H9 (cell line): ENCODE data around the gene FKBP11. TPM values are rescaled to one million over a fixed set of nuclear protein-coding genes. Genes with fewer than 3 reads are reported as not detected.

Experiments
- DNase-seq: peaks from one replicate; pipeline ENCODE4 v3.0.0-alpha.2; 2017
- H2AFZ ChIP-seq: one replicate; pipeline ENCODE4 v1.6.1; 2013; ENCODE audit warnings: mild to moderate bottlenecking, low read length, control low read depth, moderate library complexity
- H2AK5ac ChIP-seq: 2 replicates; pipeline ENCODE4 v1.6.1; 2013; ENCODE audit warnings: low read length, control low read depth, mixed read lengths; ENCODE audit not compliant: insufficient read length
- H2BK120ac ChIP-seq: one replicate; pipeline ENCODE4 v1.6.1; 2013; ENCODE audit warnings: low read depth, mild to moderate bottlenecking, low read length, control low read depth, inconsistent platforms; ENCODE audit not compliant: poor library complexity, severe bottlenecking
- H2BK12ac ChIP-seq: 2 replicates; pipeline ENCODE4 v1.6.1; 2013; ENCODE audit warnings: low read length, control low read depth, mixed read lengths, low read depth; ENCODE audit not compliant: insufficient read length
- H2BK15ac ChIP-seq: 2 replicates; pipeline ENCODE4 v1.6.1; 2013; ENCODE audit warnings: low read depth, low read length, control low read depth
- H2BK20ac ChIP-seq: one replicate; pipeline ENCODE4 v1.6.1; 2013; ENCODE audit warnings: low read depth, mild to moderate bottlenecking, low read length, control low read depth, inconsistent platforms; ENCODE audit not compliant: poor library complexity, severe bottlenecking
- H2BK5ac ChIP-seq: 2 replicates; pipeline ENCODE4 v1.6.1; 2013; ENCODE audit warnings: low read length, control low read depth, mixed read lengths; ENCODE audit not compliant: insufficient read length
- H3K14ac ChIP-seq: 2 replicates; pipeline ENCODE4 v1.6.1; 2013; ENCODE audit warnings: low read length, control low read depth; ENCODE audit not compliant: insufficient read depth
- H3K18ac ChIP-seq: 2 replicates; pipeline ENCODE4 v1.6.1; 2013; ENCODE audit warnings: low read depth, mild to moderate bottlenecking, mixed read lengths, low read length, control low read depth; ENCODE audit not compliant: insufficient read length
- H3K23ac ChIP-seq: 2 replicates; pipeline ENCODE4 v1.6.1; 2013; ENCODE audit warnings: low read length, control low read depth, mixed read lengths, low read depth; ENCODE audit not compliant: insufficient read length
- H3K23me2 ChIP-seq: 2 replicates; pipeline ENCODE4 v1.6.1; 2013; ENCODE audit warnings: low read depth, mild to moderate bottlenecking, mixed read lengths, low read length, control low read depth; ENCODE audit not compliant: insufficient read length, poor library complexity, severe bottlenecking
- H3K27ac ChIP-seq: 2 replicates; pipeline ENCODE4 v1.5.1; 2013; ENCODE audit warnings: low read length, control low read depth, mixed read lengths, low read depth; ENCODE audit not compliant: insufficient read length
- H3K27me3 ChIP-seq: 2 replicates; pipeline ENCODE4 v1.6.1; 2013; ENCODE audit warnings: low read length, control low read depth, inconsistent platforms; ENCODE audit not compliant: insufficient read depth
- H3K4ac ChIP-seq: 2 replicates; pipeline ENCODE4 v1.6.1; 2013; ENCODE audit warnings: low read depth, mild to moderate bottlenecking, control low read depth, inconsistent platforms, low read length, moderate library complexity
- H3K4me1 ChIP-seq: 2 replicates; pipeline ENCODE4 v1.6.1; 2013; ENCODE audit warnings: low read length, control low read depth, inconsistent platforms; ENCODE audit not compliant: insufficient read depth
- H3K4me2 ChIP-seq: 2 replicates; pipeline ENCODE4 v1.6.1; 2013; ENCODE audit warnings: low read length, control low read depth, mixed read lengths; ENCODE audit not compliant: insufficient read length, insufficient read depth
- H3K56ac ChIP-seq: 2 replicates; pipeline ENCODE4 v1.6.1; 2013; ENCODE audit warnings: low read depth, mild to moderate bottlenecking, mixed read lengths, low read length, control low read depth; ENCODE audit not compliant: insufficient read length
- H3K79me1 ChIP-seq: 2 replicates; pipeline ENCODE4 v1.6.1; 2013; ENCODE audit warnings: low read depth, mild to moderate bottlenecking, moderate library complexity, low read length, control low read depth, inconsistent platforms; ENCODE audit not compliant: insufficient read depth, poor library complexity, severe bottlenecking
- H3K79me2 ChIP-seq: 2 replicates; pipeline ENCODE4 v1.6.1; 2013; ENCODE audit warnings: low read length, control low read depth, inconsistent platforms; ENCODE audit not compliant: insufficient read depth
- H3K9ac ChIP-seq: 2 replicates; pipeline ENCODE4 v1.6.1; 2013; ENCODE audit warnings: low read length, control low read depth, mixed read lengths; ENCODE audit not compliant: insufficient read length; ENCODE audit errors: extremely low read depth
- H3K9me3 ChIP-seq: one replicate; pipeline ENCODE4 v1.6.1; 2013; ENCODE audit warnings: low read depth, low read length, inconsistent platforms; ENCODE audit not compliant: control insufficient read depth
- H3T11ph ChIP-seq: one replicate; pipeline ENCODE4 v1.6.1; 2013; ENCODE audit warnings: mild to moderate bottlenecking, low read length, control low read depth, inconsistent platforms
- H4K20me1 ChIP-seq: one replicate; pipeline ENCODE4 v1.6.1; 2013; ENCODE audit not compliant: control insufficient read depth, insufficient read length, insufficient read depth
- H4K5ac ChIP-seq: 2 replicates; pipeline ENCODE4 v1.6.1; 2013; ENCODE audit warnings: low read depth, mild to moderate bottlenecking, mixed read lengths, low read length, control low read depth; ENCODE audit not compliant: insufficient read length
- H4K8ac ChIP-seq: replicated peaks from 2 replicates; pipeline ENCODE4 v1.6.1; 2013; ENCODE audit warnings: low read length, control low read depth, mixed read lengths, low read depth; ENCODE audit not compliant: insufficient read length
- H4K91ac ChIP-seq: 2 replicates; pipeline ENCODE4 v1.6.1; 2013; ENCODE audit warnings: low read depth, mild to moderate bottlenecking, moderate library complexity, mixed read lengths, low read length, control low read depth; ENCODE audit not compliant: insufficient read length
- H3K27ac Mint-ChIP-seq, 3 experiments: 2 replicates in 2 of 3; 3 replicates in 1 of 3; pipeline ENCODE4 v1.8.0; 2020 to 2021; ENCODE audit warnings: mixed read lengths in 3 of 3, mild to moderate bottlenecking in 1 of 3, moderate library complexity in 1 of 3
- H3K27me3 Mint-ChIP-seq: 2 replicates; pipeline ENCODE4 v1.8.0; 2021; ENCODE audit warnings: low read depth, mild to moderate bottlenecking, moderate library complexity, mixed read lengths
- H3K36me3 Mint-ChIP-seq, 3 experiments: 2 replicates in 2 of 3; 3 replicates in 1 of 3; pipeline ENCODE4 v1.8.0; 2020 to 2021; ENCODE audit warnings: low read depth in 3 of 3, mixed read lengths in 3 of 3; ENCODE audit not compliant: insufficient read depth in 1 of 3
- H3K4me1 Mint-ChIP-seq, 2 experiments: 2 replicates each; pipeline ENCODE4 v1.8.0; 2020; ENCODE audit warnings: mixed read lengths in 2 of 2
- H3K4me3 Mint-ChIP-seq, 2 experiments: 2 replicates in 1 of 2; 3 replicates in 1 of 2; pipeline ENCODE4 v1.8.0; 2020 to 2021; ENCODE audit warnings: mild to moderate bottlenecking in 2 of 2, mixed read lengths in 2 of 2, moderate library complexity in 1 of 2
- H3K9me3 Mint-ChIP-seq, 2 experiments: 2 replicates in 1 of 2; 3 replicates in 1 of 2; pipeline ENCODE4 v1.8.0; 2020; ENCODE audit warnings: mild to moderate bottlenecking in 2 of 2, mixed read lengths in 2 of 2, moderate library complexity in 1 of 2
- CTCF ChIP-seq: fragments of 200-600 bp; sonication (generic); conservative IDR thresholded peaks from 3 replicates; pipeline ENCODE4 v1.8.0; 2021; ENCODE audit warnings: antibody characterized with exemption, mild to moderate bottlenecking
- WGBS: extraction: QIAGEN DNeasy Blood & Tissue Kit; methylation state at CpG from one replicate; pipeline ENCODE4 v1.1.7; 2013; ENCODE audit warnings: missing lambda C conversion rate, low lambda C conversion rate, mixed read lengths; ENCODE audit not compliant: insufficient read length; ENCODE audit errors: extremely low coverage; 5-methylcytosine and 5-hydroxymethylcytosine counted together
- total RNA-seq: library from RNA; stranded (reverse); gene quantifications from 2 replicates; pipeline ENCODE4 v1.2.1, GENCODE V29; 2021

FKBP11 gene
- total RNA-seq, 1 experiment from 2014 or later = 40.8 TPM

- no peak overlapping the region for H3K23ac ChIP-seq
- peaks cover 11% of the 10 kb centered on the region for H3K4me1 ChIP-seq
- no peak overlapping the region for H3K4me2 ChIP-seq
- H2BK20ac ChIP-seq = no peak overlapping the region
- H2BK12ac ChIP-seq = no peak overlapping the region
- no peaks in the 10 kb centered on the region for H3K9me3 ChIP-seq
- H3K56ac ChIP-seq = no peak overlapping the region
- H3K27me3 Mint-ChIP-seq = peaks cover 75% of the 10 kb centered on the region
- H3K79me2 ChIP-seq = no peaks in the 10 kb centered on the region
- no peak overlapping the region for H3K27ac ChIP-seq
- H3K9me3 Mint-ChIP-seq = peaks cover 0 to 2% of the 10 kb centered on the region in 2 experiments; a peak in 3 of 5 replicates
- H3K27ac Mint-ChIP-seq = no peak overlapping the region
- peaks cover 9% of the 10 kb centered on the region for H3K23me2 ChIP-seq
- no peaks in the 10 kb centered on the region for H4K20me1 ChIP-seq
- no peak overlapping the region for H3T11ph ChIP-seq
- H3K4ac ChIP-seq = no peak overlapping the region
- DNase-seq = no peak
- no peak overlapping the region for H3K14ac ChIP-seq
- H3K4me1 Mint-ChIP-seq = peaks cover 61 to 65% of the 10 kb centered on the region in 2 experiments
- no CpG with 5 or more reads among the region's 8 CpGs for WGBS
- no peak overlapping the region for H2AK5ac ChIP-seq
- H3K18ac ChIP-seq = no peak overlapping the region
- H4K91ac ChIP-seq = no peak overlapping the region
- H4K8ac ChIP-seq = no peak overlapping the region
- no peak overlapping the region for H2BK5ac ChIP-seq
- H2AFZ ChIP-seq = no peak overlapping the region
- H3K36me3 Mint-ChIP-seq = no peaks in the 10 kb centered on the region; a peak in 1 of 7 replicates
- no peak overlapping the region for H4K5ac ChIP-seq
- H3K4me3 Mint-ChIP-seq = peak overlapping the region; percentile 27 to 66; a peak in 4 of 5 replicates
- peaks cover 65% of the 10 kb centered on the region for H3K27me3 ChIP-seq
- H2BK15ac ChIP-seq = no peak overlapping the region
- no peak for TF ChIP-seq CTCF
- no peak overlapping the region for H3K9ac ChIP-seq
- no peak overlapping the region for H2BK120ac ChIP-seq
- H3K79me1 ChIP-seq = no peaks in the 10 kb centered on the region
Observed at GRCh38 chr12:48969160-48969771, 44.0 kb upstream of the FKBP11 start.
